HepG2 (cell line): Measurements from ENCODE around the gene STAG3. TPM values are rescaled to one million over a fixed set of nuclear protein-coding genes. Genes with fewer than 3 reads are reported as not detected.

ENCODE experiments used
- ASH2L ChIP-seq: fragments of 300-600, 200-600 bp; sonication (generic); IDR thresholded peaks from 2 replicates; pipeline ENCODE4 v1.7.0; 2017; ENCODE audit warnings: low read depth, mild to moderate bottlenecking, moderate library complexity, mixed read lengths, low read length; ENCODE audit not compliant: insufficient read length
- ERF ChIP-seq: IDR thresholded peaks from 2 replicates; pipeline ENCODE4 v1.6.1; 2018; ENCODE audit warnings: missing biosample characterization, missing genetic modification reagents
- FOXC1 ChIP-seq: sonication (generic); formaldehyde crosslinking; IDR thresholded peaks from 2 replicates; pipeline ENCODE4 v1.8.0; 2022; ENCODE audit warnings: mild to moderate bottlenecking, missing genetic modification reagents, borderline replicate concordance
- KAT7 ChIP-seq: IDR thresholded peaks from 2 replicates; pipeline ENCODE4 v1.6.1; 2018; ENCODE audit warnings: borderline replicate concordance, missing compliant biosample characterization
- KDM5B ChIP-seq: sonication (generic); formaldehyde crosslinking; IDR thresholded peaks from 2 replicates; pipeline ENCODE4 v1.4.0; 2020; ENCODE audit warnings: missing genetic modification reagents, mild to moderate bottlenecking, borderline replicate concordance
- NFE2 ChIP-seq: sonication (generic); formaldehyde crosslinking; IDR thresholded peaks from 2 replicates; pipeline ENCODE4 v1.4.0; 2020; ENCODE audit warnings: missing genetic modification reagents
- PTBP1 ChIP-seq: fragments of 200-400 bp; formaldehyde crosslinking; IDR thresholded peaks from 2 replicates; pipeline ENCODE4 v1.6.1; 2018; ENCODE audit warnings: low read length, low read depth; ENCODE audit not compliant: poor library complexity, severe bottlenecking
- REL ChIP-seq: sonication (generic); formaldehyde crosslinking; conservative IDR thresholded peaks from 2 replicates; pipeline ENCODE4 v1.8.0; 2022; ENCODE audit warnings: mild to moderate bottlenecking, missing genetic modification reagents, moderate library complexity
- TCF12 ChIP-seq, 2 experiments: fragments of 450-650 bp in 1 of 2; sonication (generic) in 1 of 2; formaldehyde crosslinking in 1 of 2; IDR thresholded peaks; 2 replicates each; pipeline versions ENCODE4 v1.6.1 to v1.8.0; 2017 to 2022; ENCODE audit warnings: antibody characterized with exemption in 1 of 2, mild to moderate bottlenecking in 1 of 2, missing genetic modification reagents in 1 of 2, moderate library complexity in 1 of 2
- TEAD3 ChIP-seq: optimal IDR thresholded peaks from 2 replicates; pipeline ENCODE3; 2016; ENCODE audit warnings: borderline replicate concordance
- ZBTB21 ChIP-seq: sonication (generic); formaldehyde crosslinking; IDR thresholded peaks from 2 replicates; pipeline ENCODE4 v1.4.0; 2020; ENCODE audit warnings: missing genetic modification reagents
- ZFP36L1 ChIP-seq: sonication (generic); formaldehyde crosslinking; IDR thresholded peaks from 2 replicates; pipeline ENCODE4 v1.8.0; 2022; ENCODE audit warnings: mild to moderate bottlenecking, missing genetic modification reagents, moderate library complexity
- ZNF230 ChIP-seq: sonication (generic); formaldehyde crosslinking; IDR thresholded peaks from 2 replicates; pipeline ENCODE4 v1.4.0; 2020; ENCODE audit warnings: mild to moderate bottlenecking, missing genetic modification reagents
- ZNF343 ChIP-seq: sonication (generic); formaldehyde crosslinking; IDR thresholded peaks from 2 replicates; pipeline ENCODE4 v1.4.0; 2020; ENCODE audit warnings: mild to moderate bottlenecking, missing genetic modification reagents
- ZSCAN12 ChIP-seq: sonication (generic); formaldehyde crosslinking; IDR thresholded peaks from 2 replicates; pipeline ENCODE4 v1.9.0; 2021; ENCODE audit warnings: mild to moderate bottlenecking, missing genetic modification reagents
- polyA plus RNA-seq, 8 experiments: library from polyadenylated mRNA; depleted of rRNA in 3 of 8; stranded (reverse) in 7 of 8; unstranded in 1 of 8; fragments of >200 nt; fragmentation: Illumina TruSeq in 4 of 8; extraction: Trizol in 4 of 8; gene quantifications; 2 replicates each; pipeline versions ENCODE4 v1.2.1 to v1.2.3, GENCODE V29; 2011 to 2016; ENCODE audit warnings: low read depth in 4 of 8, missing spikeins in 1 of 8, mixed read lengths in 1 of 8; ENCODE audit not compliant: insufficient read depth in 1 of 8
- total RNA-seq, 5 experiments: library from RNA; depleted of rRNA; stranded (reverse); fragments of >200 nt; fragmentation: Illumina TruSeq; extraction: Trizol; gene quantifications; 2 replicates each; pipeline ENCODE4 v1.2.3, GENCODE V29; 2016; ENCODE audit warnings: low read depth in 1 of 5
- TF ChIP-seq, protein P1 (sequence below): sonication (generic); formaldehyde crosslinking; IDR thresholded peaks from 2 replicates; pipeline ENCODE4 v1.9.0; 2021; ENCODE audit warnings: missing genetic modification reagents, borderline replicate concordance
- TF ChIP-seq, protein P2 (sequence below): sonication (generic); formaldehyde crosslinking; IDR thresholded peaks from 2 replicates; pipeline ENCODE4 v1.8.0; 2022; ENCODE audit warnings: mild to moderate bottlenecking, missing genetic modification reagents, borderline replicate concordance
- TF ChIP-seq, protein P3 (sequence below): sonication (generic); formaldehyde crosslinking; IDR thresholded peaks from 2 replicates; pipeline ENCODE4 v1.5.0; 2020; ENCODE audit warnings: mild to moderate bottlenecking, missing genetic modification reagents, moderate library complexity
- TF ChIP-seq, protein P4 (sequence below): sonication (generic); formaldehyde crosslinking; IDR thresholded peaks from 2 replicates; pipeline ENCODE4 v1.4.0; 2020; ENCODE audit warnings: missing genetic modification reagents
- TF ChIP-seq, protein P5 (sequence below): IDR thresholded peaks from 2 replicates; pipeline ENCODE4 v1.6.1; 2018; ENCODE audit warnings: missing genetic modification reagents

STAG3 gene
- total and polyA plus RNA-seq, 2 of the 13 experiments (the other 11 are each of a cell fraction or from before 2014, with no cell fraction given), result 0.09 to 0.33 TPM

DNA sequence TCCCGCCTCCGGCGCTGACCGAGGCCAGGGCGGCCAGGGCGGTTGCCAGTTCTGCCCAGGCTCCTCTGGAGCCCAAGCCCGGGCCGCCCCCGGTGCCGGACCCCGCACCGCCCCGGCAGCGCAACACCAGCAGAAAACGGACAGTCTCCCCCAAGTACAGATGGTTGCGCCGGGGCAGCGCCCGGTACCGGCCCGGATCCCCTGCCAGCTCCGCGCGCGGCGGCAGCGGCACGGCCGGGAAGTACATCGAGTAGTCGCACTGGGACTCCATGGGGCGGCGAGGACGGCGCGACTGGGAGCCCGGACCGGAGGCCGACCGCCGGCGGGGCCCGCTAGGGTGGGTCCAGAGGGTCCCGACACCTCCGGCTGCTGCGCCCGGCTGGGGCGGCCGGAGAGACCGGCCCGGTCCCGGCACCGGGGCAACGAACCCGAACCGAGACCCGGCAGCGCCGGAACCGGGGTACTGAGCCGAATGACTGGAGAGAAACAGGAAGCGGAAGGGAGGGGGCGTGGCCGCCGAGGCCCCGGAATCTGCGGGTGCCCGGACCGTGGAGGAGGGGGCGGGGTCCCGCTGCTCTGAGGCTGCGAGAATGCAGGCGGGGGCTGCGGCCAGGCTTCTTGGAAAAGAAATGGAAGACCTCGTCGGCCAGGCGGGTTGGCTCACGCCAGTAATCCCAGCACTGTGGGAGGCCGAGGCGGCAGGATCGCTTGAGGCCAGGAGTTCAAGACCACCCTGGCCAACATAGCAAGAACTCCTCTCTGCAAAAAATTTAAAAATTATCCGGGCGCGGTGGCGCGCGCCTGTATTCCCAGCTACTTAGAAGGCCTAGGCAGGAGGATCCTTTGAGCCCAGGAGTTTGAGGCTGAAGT, 19.3 kb upstream of the STAG3 start, which contains the start of gene TRAPPC14 (continued):
- TF ChIP-seq, protein P1, sequence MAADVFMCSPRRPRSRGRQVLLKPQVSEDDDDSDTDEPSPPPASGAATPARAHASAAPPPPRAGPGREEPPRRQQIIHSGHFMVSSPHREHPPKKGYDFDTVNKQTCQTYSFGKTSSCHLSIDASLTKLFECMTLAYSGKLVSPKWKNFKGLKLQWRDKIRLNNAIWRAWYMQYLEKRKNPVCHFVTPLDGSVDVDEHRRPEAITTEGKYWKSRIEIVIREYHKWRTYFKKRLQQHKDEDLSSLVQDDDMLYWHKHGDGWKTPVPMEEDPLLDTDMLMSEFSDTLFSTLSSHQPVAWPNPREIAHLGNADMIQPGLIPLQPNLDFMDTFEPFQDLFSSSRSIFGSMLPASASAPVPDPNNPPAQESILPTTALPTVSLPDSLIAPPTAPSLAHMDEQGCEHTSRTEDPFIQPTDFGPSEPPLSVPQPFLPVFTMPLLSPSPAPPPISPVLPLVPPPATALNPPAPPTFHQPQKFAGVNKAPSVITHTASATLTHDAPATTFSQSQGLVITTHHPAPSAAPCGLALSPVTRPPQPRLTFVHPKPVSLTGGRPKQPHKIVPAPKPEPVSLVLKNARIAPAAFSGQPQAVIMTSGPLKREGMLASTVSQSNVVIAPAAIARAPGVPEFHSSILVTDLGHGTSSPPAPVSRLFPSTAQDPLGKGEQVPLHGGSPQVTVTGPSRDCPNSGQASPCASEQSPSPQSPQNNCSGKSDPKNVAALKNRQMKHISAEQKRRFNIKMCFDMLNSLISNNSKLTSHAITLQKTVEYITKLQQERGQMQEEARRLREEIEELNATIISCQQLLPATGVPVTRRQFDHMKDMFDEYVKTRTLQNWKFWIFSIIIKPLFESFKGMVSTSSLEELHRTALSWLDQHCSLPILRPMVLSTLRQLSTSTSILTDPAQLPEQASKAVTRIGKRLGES, result no peak
- TF ChIP-seq ZNF230 (CRISPR knock-in tag) (peak; percentile 84), KAT7 (CRISPR knock-in tag) (peak; percentile 80; the same call in 1 of the 2 replicates), TCF12 (IDR thresholded peaks at IDR 0.05) (no peak), TCF12 (CRISPR knock-in tag; IDR thresholded peaks at IDR 0.05) (0 out of 2 replicates have a peak, but pooled peaks have one; percentile 48), ZBTB21 (CRISPR knock-in tag) (no peak), TEAD3 (CRISPR knock-in tag) (peak; percentile 86), FOXC1 (CRISPR knock-in tag) (no peak), ZNF343 (CRISPR knock-in tag) (0 out of 2 replicates have a peak, but pooled peaks have one; percentile 58), NFE2 (CRISPR knock-in tag) (no peak), ZSCAN12 (CRISPR knock-in tag) (peak; percentile 49; the same call in 1 of the 2 replicates), ASH2L (peak; percentile 86), ZFP36L1 (CRISPR knock-in tag) (no peak), REL (no peak), PTBP1 (no peak), KDM5B (peak; percentile 56; the same call in 1 of the 2 replicates), ERF (CRISPR knock-in tag) (peak; percentile 41; the same call in 1 of the 2 replicates)
- TF ChIP-seq, protein P2, sequence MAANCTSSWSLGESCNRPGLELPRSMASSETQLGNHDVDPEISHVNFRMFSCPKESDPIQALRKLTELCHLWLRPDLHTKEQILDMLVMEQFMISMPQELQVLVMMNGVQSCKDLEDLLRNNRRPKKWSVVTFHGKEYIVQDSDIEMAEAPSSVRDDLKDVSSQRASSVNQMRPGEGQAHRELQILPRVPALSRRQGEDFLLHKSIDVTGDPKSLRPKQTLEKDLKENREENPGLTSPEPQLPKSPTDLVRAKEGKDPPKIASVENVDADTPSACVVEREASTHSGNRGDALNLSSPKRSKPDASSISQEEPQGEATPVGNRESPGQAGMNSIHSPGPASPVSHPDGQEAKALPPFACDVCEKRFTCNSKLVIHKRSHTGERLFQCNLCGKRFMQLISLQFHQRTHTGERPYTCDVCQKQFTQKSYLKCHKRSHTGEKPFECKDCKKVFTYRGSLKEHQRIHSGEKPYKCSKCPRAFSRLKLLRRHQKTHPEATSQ (CRISPR knock-in tag), result no peak
- TF ChIP-seq, protein P3, sequence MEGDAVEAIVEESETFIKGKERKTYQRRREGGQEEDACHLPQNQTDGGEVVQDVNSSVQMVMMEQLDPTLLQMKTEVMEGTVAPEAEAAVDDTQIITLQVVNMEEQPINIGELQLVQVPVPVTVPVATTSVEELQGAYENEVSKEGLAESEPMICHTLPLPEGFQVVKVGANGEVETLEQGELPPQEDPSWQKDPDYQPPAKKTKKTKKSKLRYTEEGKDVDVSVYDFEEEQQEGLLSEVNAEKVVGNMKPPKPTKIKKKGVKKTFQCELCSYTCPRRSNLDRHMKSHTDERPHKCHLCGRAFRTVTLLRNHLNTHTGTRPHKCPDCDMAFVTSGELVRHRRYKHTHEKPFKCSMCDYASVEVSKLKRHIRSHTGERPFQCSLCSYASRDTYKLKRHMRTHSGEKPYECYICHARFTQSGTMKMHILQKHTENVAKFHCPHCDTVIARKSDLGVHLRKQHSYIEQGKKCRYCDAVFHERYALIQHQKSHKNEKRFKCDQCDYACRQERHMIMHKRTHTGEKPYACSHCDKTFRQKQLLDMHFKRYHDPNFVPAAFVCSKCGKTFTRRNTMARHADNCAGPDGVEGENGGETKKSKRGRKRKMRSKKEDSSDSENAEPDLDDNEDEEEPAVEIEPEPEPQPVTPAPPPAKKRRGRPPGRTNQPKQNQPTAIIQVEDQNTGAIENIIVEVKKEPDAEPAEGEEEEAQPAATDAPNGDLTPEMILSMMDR (CRISPR knock-in tag), result no peak
- TF ChIP-seq, protein P4, sequence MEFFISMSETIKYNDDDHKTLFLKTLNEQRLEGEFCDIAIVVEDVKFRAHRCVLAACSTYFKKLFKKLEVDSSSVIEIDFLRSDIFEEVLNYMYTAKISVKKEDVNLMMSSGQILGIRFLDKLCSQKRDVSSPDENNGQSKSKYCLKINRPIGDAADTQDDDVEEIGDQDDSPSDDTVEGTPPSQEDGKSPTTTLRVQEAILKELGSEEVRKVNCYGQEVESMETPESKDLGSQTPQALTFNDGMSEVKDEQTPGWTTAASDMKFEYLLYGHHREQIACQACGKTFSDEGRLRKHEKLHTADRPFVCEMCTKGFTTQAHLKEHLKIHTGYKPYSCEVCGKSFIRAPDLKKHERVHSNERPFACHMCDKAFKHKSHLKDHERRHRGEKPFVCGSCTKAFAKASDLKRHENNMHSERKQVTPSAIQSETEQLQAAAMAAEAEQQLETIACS (CRISPR knock-in tag), result peak; percentile 17; the same call in 1 of the 2 replicates
- TF ChIP-seq, protein P5, sequence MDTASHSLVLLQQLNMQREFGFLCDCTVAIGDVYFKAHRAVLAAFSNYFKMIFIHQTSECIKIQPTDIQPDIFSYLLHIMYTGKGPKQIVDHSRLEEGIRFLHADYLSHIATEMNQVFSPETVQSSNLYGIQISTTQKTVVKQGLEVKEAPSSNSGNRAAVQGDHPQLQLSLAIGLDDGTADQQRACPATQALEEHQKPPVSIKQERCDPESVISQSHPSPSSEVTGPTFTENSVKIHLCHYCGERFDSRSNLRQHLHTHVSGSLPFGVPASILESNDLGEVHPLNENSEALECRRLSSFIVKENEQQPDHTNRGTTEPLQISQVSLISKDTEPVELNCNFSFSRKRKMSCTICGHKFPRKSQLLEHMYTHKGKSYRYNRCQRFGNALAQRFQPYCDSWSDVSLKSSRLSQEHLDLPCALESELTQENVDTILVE (CRISPR knock-in tag), result peak; percentile 92
